Keratinocyte (primary cell): ENCODE results near the gene WWC2.

ENCODE experiments used
- EZH2 ChIP-seq: IDR thresholded peaks from one replicate; pipeline ENCODE4 v1.6.1; 2012; ENCODE audit warnings: inconsistent platforms, mild to moderate bottlenecking, low read length, moderate library complexity
- TF ChIP-seq, protein P1 (sequence below), 3 experiments: IDR thresholded peaks in 1 of 3; conservative IDR thresholded peaks in 1 of 3; optimal IDR thresholded peaks in 1 of 3; 2 replicates in 2 of 3; 3 replicates in 1 of 3; pipeline versions ENCODE3 to v1.5.1; 2011; ENCODE audit warnings: low read length in 3 of 3, mild to moderate bottlenecking in 3 of 3, moderate library complexity in 2 of 3, control low read depth in 1 of 3, inconsistent platforms in 1 of 3; ENCODE audit not compliant: insufficient read depth in 2 of 3; ENCODE audit errors: extremely low read depth in 1 of 3

DNA sequence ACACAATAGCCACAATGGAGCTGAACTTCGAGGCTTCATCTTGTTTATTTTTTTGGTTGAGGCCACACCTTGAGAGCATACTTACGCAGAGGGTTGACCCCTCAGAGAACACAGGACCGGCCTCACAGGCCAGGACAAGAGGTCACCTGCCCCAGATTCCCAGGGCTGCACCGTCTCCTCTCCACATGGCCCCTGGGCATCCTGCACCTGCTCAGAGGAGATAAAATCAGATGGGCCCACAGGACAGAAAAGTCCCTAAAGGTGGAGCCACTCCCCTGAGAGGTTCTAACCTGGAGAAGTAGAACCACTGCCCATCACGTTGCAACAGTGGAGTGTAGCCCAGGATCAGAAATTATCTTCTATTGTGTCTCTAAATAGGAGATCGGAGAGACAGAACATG, 224.2 kb downstream of the WWC2 start:
- TF ChIP-seq, protein P1, sequence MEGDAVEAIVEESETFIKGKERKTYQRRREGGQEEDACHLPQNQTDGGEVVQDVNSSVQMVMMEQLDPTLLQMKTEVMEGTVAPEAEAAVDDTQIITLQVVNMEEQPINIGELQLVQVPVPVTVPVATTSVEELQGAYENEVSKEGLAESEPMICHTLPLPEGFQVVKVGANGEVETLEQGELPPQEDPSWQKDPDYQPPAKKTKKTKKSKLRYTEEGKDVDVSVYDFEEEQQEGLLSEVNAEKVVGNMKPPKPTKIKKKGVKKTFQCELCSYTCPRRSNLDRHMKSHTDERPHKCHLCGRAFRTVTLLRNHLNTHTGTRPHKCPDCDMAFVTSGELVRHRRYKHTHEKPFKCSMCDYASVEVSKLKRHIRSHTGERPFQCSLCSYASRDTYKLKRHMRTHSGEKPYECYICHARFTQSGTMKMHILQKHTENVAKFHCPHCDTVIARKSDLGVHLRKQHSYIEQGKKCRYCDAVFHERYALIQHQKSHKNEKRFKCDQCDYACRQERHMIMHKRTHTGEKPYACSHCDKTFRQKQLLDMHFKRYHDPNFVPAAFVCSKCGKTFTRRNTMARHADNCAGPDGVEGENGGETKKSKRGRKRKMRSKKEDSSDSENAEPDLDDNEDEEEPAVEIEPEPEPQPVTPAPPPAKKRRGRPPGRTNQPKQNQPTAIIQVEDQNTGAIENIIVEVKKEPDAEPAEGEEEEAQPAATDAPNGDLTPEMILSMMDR (optimal IDR thresholded peaks at IDR 0.05 in 1 of 3, IDR thresholded peaks at IDR 0.05 in 1 of 3, conservative IDR thresholded peaks at IDR 0.05 in 1 of 3; ENCODE audit: extremely low read depth in 1 of 3, insufficient read depth in 2 of 3, low read length in 3 of 3) = no peak
- TF ChIP-seq EZH2 = no peak
